Vagina (tissue), 2 donors: ENCODE measurements around the gene PCNT.

Experiments
- POLR2A ChIP-seq, 2 donors: fragments of 450-650 bp; IDR thresholded peaks; one replicate each; pipeline ENCODE4 v1.6.1; 2017; ENCODE audit warnings: antibody characterized with exemption in 2 of 2, mild to moderate bottlenecking in 2 of 2, moderate library complexity in 2 of 2
- POLR2AphosphoS5 ChIP-seq, 2 donors: sonication (generic); formaldehyde crosslinking; IDR thresholded peaks; one replicate each; pipeline ENCODE4 v1.9.0; 2017; ENCODE audit warnings: antibody characterized with exemption in 2 of 2, mild to moderate bottlenecking in 2 of 2, low read depth in 1 of 2; ENCODE audit not compliant: insufficient read depth in 1 of 2
- TF ChIP-seq, protein P1 (sequence below), 3 experiments: fragments of 450-650 bp in 2 of 3; fragments of 200-600 bp in 1 of 3; sonication (generic) in 1 of 3; IDR thresholded peaks; one replicate each; pipeline ENCODE4 v1.5.1; 2017 to 2019; ENCODE audit warnings: antibody characterized with exemption in 3 of 3, mild to moderate bottlenecking in 2 of 3, moderate library complexity in 2 of 3

DNA sequence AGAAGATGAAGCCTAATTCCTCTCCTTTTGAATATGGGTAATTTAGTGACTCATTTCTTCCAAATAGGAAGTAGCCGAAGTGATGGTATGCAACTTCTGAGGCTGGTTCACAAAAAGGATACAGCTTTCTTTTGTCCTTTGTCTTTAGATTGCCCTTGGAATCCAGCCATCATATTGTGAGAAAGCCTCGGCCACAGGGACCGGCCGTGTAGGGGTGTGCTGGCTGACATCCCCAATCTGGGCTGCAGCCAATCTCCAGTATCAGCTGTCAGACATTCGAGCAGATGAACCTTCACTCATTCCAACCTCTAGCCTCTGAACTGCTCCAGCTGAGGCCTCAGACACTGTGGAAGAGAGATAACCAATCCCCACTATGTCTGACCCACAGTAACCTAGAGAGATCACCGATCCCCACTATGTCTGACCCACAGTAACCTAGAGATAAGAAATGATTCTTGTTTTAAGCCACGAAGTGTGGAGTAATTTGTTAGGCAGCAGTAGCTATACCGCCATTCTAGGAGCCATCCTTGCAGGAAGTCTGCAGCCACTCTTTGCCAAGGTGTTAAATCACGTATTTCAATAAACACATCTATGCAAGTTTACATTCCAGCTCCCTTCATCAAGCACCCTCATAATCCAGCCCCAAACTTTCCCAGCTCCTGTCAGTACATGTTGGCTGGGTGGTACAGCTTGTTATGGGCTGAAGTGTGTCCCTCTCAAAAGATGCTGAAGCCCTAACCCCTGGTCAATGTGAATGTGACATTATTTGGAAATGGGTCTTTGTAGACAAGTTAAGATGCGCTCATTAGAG lies 131.8 kb downstream of the PCNT start:
- no peak for TF ChIP-seq POLR2A (IDR thresholded peaks at IDR 0.05)
- TF ChIP-seq, protein P1, sequence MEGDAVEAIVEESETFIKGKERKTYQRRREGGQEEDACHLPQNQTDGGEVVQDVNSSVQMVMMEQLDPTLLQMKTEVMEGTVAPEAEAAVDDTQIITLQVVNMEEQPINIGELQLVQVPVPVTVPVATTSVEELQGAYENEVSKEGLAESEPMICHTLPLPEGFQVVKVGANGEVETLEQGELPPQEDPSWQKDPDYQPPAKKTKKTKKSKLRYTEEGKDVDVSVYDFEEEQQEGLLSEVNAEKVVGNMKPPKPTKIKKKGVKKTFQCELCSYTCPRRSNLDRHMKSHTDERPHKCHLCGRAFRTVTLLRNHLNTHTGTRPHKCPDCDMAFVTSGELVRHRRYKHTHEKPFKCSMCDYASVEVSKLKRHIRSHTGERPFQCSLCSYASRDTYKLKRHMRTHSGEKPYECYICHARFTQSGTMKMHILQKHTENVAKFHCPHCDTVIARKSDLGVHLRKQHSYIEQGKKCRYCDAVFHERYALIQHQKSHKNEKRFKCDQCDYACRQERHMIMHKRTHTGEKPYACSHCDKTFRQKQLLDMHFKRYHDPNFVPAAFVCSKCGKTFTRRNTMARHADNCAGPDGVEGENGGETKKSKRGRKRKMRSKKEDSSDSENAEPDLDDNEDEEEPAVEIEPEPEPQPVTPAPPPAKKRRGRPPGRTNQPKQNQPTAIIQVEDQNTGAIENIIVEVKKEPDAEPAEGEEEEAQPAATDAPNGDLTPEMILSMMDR (IDR thresholded peaks at IDR 0.05) = no peak
- no peak for TF ChIP-seq POLR2AphosphoS5 (IDR thresholded peaks at IDR 0.05; ENCODE audit: insufficient read depth in 1 of 2, low read depth in 1 of 2)
